Measurements from ENCODE around the gene SNX24.

- no peak for TF ChIP-seq CTCF (IDR thresholded peaks at IDR 0.05)
- no peak for TF ChIP-seq POLR2A (IDR thresholded peaks at IDR 0.05)
Measured at GRCh38 chr5:122810405-122810804, 35.0 kb upstream of the SNX24 start.
